GM12892 (cell line): ENCODE results near the gene DEF6.

ENCODE experiments used
- POLR2A ChIP-seq: IDR thresholded peaks from 2 replicates; pipeline ENCODE4 v1.6.1; 2011; ENCODE audit warnings: low read depth, low read length, control low read depth
- POLR2AphosphoS5 ChIP-seq: IDR thresholded peaks from 2 replicates; pipeline ENCODE4 v1.6.1; 2011; ENCODE audit warnings: low read depth, low read length, control low read depth
- TAF1 ChIP-seq: IDR thresholded peaks from 2 replicates; pipeline ENCODE4 v1.6.1; 2011; ENCODE audit warnings: low read depth, mild to moderate bottlenecking, control low read depth, low read length, borderline replicate concordance

- TF ChIP-seq POLR2AphosphoS5 (no peak), POLR2A (no peak), TAF1 (no peak)
Measured at GRCh38 chr6:35253249-35253648, 44.4 kb upstream of the DEF6 start.
